Prostate gland (tissue), 2 donors: ENCODE data around the gene FBXO3. TPM values are rescaled to one million over a fixed set of nuclear protein-coding genes. Genes with fewer than 3 reads are reported as not detected.
"Not testable (repeated sequence)": the region's sequence is repeated elsewhere in the genome, so short reads cannot be mapped to it uniquely, and the experiment has no call there.

ENCODE experiments used
- DNase-seq: peaks from one replicate; pipeline ENCODE4 v3.0.0-alpha.2; 2019; ENCODE audit warnings: low spot score
- H3K27ac ChIP-seq, 2 donors: fragments of 200-600 bp; sonication (generic); 2 replicates each; pipeline ENCODE4 v1.5.1; 2017 to 2019
- H3K27me3 ChIP-seq: fragments of 200-600 bp; sonication (generic); replicated peaks from 2 replicates; pipeline ENCODE4 v1.5.1; 2019; ENCODE audit not compliant: insufficient read depth
- H3K36me3 ChIP-seq, 2 donors: fragments of 200-600 bp; sonication (generic); 1 replicate in 1 of 2; 2 replicates in 1 of 2; pipeline versions ENCODE4 v1.5.1 to v1.8.1; 2017 to 2019
- H3K4me1 ChIP-seq: fragments of 200-600 bp; sonication (generic); replicated peaks from 2 replicates; pipeline ENCODE4 v1.5.1; 2019
- H3K4me3 ChIP-seq, 2 donors: fragments of 200-600 bp; sonication (generic); 2 replicates each; pipeline ENCODE4 v1.5.1; 2017 to 2019
- H3K9me3 ChIP-seq: fragments of 200-600 bp; sonication (generic); 2 replicates; pipeline ENCODE4 v1.5.1; 2017
- CTCF ChIP-seq, 4 experiments: fragments of 200-600 bp in 2 of 4; fragments of 450-650 bp in 2 of 4; sonication (generic) in 2 of 4; IDR thresholded peaks; 1 replicate in 3 of 4; 2 replicates in 1 of 4; pipeline ENCODE4 v1.5.1; 2016 to 2019; ENCODE audit warnings: antibody characterized with exemption in 4 of 4, mild to moderate bottlenecking in 2 of 4, moderate library complexity in 2 of 4
- POLR2A ChIP-seq: fragments of 450-650 bp; IDR thresholded peaks from one replicate; pipeline ENCODE4 v1.6.1; 2016; ENCODE audit warnings: antibody characterized with exemption, mild to moderate bottlenecking
- POLR2AphosphoS5 ChIP-seq: sonication (generic); formaldehyde crosslinking; IDR thresholded peaks from one replicate; pipeline ENCODE4 v1.6.1; 2017; ENCODE audit warnings: antibody characterized with exemption
- WGBS: methylation state at CpG from one replicate; pipeline ENCODE4 v1.1.5; 2018; 5-methylcytosine and 5-hydroxymethylcytosine counted together
- intact Hi-C: fragments of 100-400 bp; cut with DNase I; formaldehyde crosslinking; loops from one replicate; pipeline ENCODE4 v1.14.2; 2022
- total RNA-seq, 2 donors: library from RNA; depleted of rRNA; stranded (reverse); fragments of >200 nt; gene quantifications; one replicate each; pipeline ENCODE4 v1.1.0, GENCODE V29; 2016

Gene FBXO3
- total RNA-seq, 2 donors from 2014 or later: 24.5 to 45.0 TPM

GRCh38 chr11:33708985-33709384 lies 65.3 kb downstream of the FBXO3 start:
- intact Hi-C loops: no loop called here
- Histone ChIP-seq H3K36me3 (peaks cover 0 to 5% of the 10 kb centered on the region in 2 donors), H3K9me3 (no peaks in the 10 kb centered on the region), H3K27ac (no peak overlapping the region), H3K27me3 (no peaks in the 10 kb centered on the region), H3K4me1 (no peaks in the 10 kb centered on the region), H3K4me3 (no peak overlapping the region)
- TF ChIP-seq POLR2A (no peak), CTCF (IDR thresholded peaks at IDR 0.05) (no peak), POLR2AphosphoS5 (no peak)
- WGBS: 89% methylated on average over 1 of the region's 1 CpG
- DNase-seq: no peak

- H3K4me1 ChIP-seq, H3K27me3 ChIP-seq, intact Hi-C loops: not testable (repeated sequence)
Observed at GRCh38 chr11:33707831-33708230, 66.5 kb downstream of the FBXO3 start.

GRCh38 chr11:33706966-33707365 lies 67.4 kb downstream of the FBXO3 start:
- DNase-seq: no peak
- Histone ChIP-seq H3K27me3 (no peaks in the 10 kb centered on the region), H3K27ac (peak overlapping the region in 1 of 2 donors; percentile 41), H3K36me3 (peaks cover 0 to 5% of the 10 kb centered on the region in 2 donors), H3K9me3 (no peaks in the 10 kb centered on the region), H3K4me3 (no peak overlapping the region), H3K4me1 (no peaks in the 10 kb centered on the region)
- WGBS: 88% methylated on average over 2 of the region's 2 CpGs
- no peak for TF ChIP-seq CTCF (IDR thresholded peaks at IDR 0.05)
- no peak for TF ChIP-seq POLR2AphosphoS5
- no peak for TF ChIP-seq POLR2A
- intact Hi-C loops: no loop called here

More at GRCh38 chr11:33707831-33708230, 66.5 kb downstream of the FBXO3 start:
- DNase-seq, H3K9me3 ChIP-seq, H3K4me3 ChIP-seq, H3K36me3 ChIP-seq, H3K27ac ChIP-seq: not testable (repeated sequence)
- WGBS: 88% methylated on average over 2 of the region's 2 CpGs

- Histone ChIP-seq H3K4me1 (peaks cover under 1% of the 10 kb centered on the region), H3K27ac (peak overlapping the region in 1 of 2 donors; percentile 41), H3K4me3 (no peak overlapping the region), H3K36me3 (peaks cover 0 to 5% of the 10 kb centered on the region in 2 donors), H3K27me3 (no peaks in the 10 kb centered on the region), H3K9me3 (no peaks in the 10 kb centered on the region)
- DNase-seq: no peak
- intact Hi-C loops: no loop called here
- TF ChIP-seq POLR2A (no peak), POLR2AphosphoS5 (peak; percentile 18)
- WGBS: 22% methylated on average over 2 of the region's 2 CpGs
Observed at GRCh38 chr11:33706546-33706945, 67.8 kb downstream of the FBXO3 start.

- TF ChIP-seq POLR2A (no peak), CTCF (IDR thresholded peaks at IDR 0.05) (no peak), POLR2AphosphoS5 (no peak)
- Histone ChIP-seq H3K27me3 (no peaks in the 10 kb centered on the region), H3K36me3 (no peaks in the 10 kb centered on the region), H3K27ac (no peak overlapping the region), H3K4me3 (no peak overlapping the region), H3K4me1 (peaks cover 6% of the 10 kb centered on the region), H3K9me3 (no peaks in the 10 kb centered on the region)
- DNase-seq: no peak
- intact Hi-C loops: no loop called here
- WGBS: 73% methylated on average over 7 of the region's 7 CpGs
Observed at GRCh38 chr11:33704240-33705002, 69.9 kb downstream of the FBXO3 start.

GRCh38 chr11:33703788-33704187 lies 70.5 kb downstream of the FBXO3 start:
- no peaks in the 10 kb centered on the region for H3K36me3 ChIP-seq
- no peaks in the 10 kb centered on the region for H3K9me3 ChIP-seq
- no peak overlapping the region for H3K4me3 ChIP-seq
- no peaks in the 10 kb centered on the region for H3K27me3 ChIP-seq
- H3K4me1 ChIP-seq: peaks cover 6% of the 10 kb centered on the region
- intact Hi-C loops: no loop called here
- no peak for DNase-seq
- TF ChIP-seq POLR2A (peak; percentile 23), POLR2AphosphoS5 (no peak)
- 78% methylated on average over 4 of the region's 4 CpGs for WGBS
- H3K27ac ChIP-seq: no peak overlapping the region
